Fibroblast of lung (primary cell): ENCODE data around the gene ZP4. TPM values are rescaled to one million over a fixed set of nuclear protein-coding genes. Genes with fewer than 3 reads are reported as not detected.

ENCODE experiments used
- DNase-seq, 2 donors: peaks; one replicate each; pipeline versions ENCODE4 v3.0.0 to v3.0.0-alpha.2; 2010; ENCODE audit warnings: low read depth in 2 of 2
- H2AFZ ChIP-seq: 2 replicates; pipeline ENCODE4 v1.5.1; 2012; ENCODE audit warnings: low read length, control low read depth, inconsistent platforms
- H3K27ac ChIP-seq: 2 replicates; pipeline ENCODE4 v1.5.1; 2011; ENCODE audit warnings: low read length, control low read depth; ENCODE audit not compliant: insufficient read depth
- H3K27me3 ChIP-seq: 2 replicates; pipeline ENCODE4 v1.5.1; 2011; ENCODE audit warnings: mild to moderate bottlenecking, low read length; ENCODE audit not compliant: control insufficient read depth, insufficient read depth
- H3K36me3 ChIP-seq: 2 replicates; pipeline ENCODE4 v1.5.1; 2011; ENCODE audit warnings: low read length; ENCODE audit not compliant: control insufficient read depth, insufficient read depth
- H3K4me1 ChIP-seq: 2 replicates; pipeline ENCODE4 v1.5.1; 2011; ENCODE audit warnings: low read length; ENCODE audit not compliant: control insufficient read depth, insufficient read depth; ENCODE audit errors: extremely low read depth
- H3K4me2 ChIP-seq: 2 replicates; pipeline ENCODE4 v1.5.1; 2011; ENCODE audit warnings: low read length, control low read depth; ENCODE audit not compliant: insufficient read depth; ENCODE audit errors: extremely low read depth
- H3K4me3 ChIP-seq, 4 experiments: fragments of 200-600 bp in 1 of 4; sonication (generic) in 1 of 4; replicated peaks in 1 of 4; 2 replicates each; pipeline ENCODE4 v1.5.1; 2011 to 2016; ENCODE audit warnings: low read length in 4 of 4, low read depth in 3 of 4, mild to moderate bottlenecking in 3 of 4, control low read depth in 2 of 4, inconsistent platforms in 1 of 4, mixed read lengths in 1 of 4; ENCODE audit not compliant: insufficient read depth in 1 of 4; ENCODE audit errors: control extremely low read depth in 1 of 4
- H3K79me2 ChIP-seq: 2 replicates; pipeline ENCODE4 v1.5.1; 2012; ENCODE audit warnings: mild to moderate bottlenecking, low read length, inconsistent platforms; ENCODE audit not compliant: control insufficient read depth, insufficient read depth
- H3K9ac ChIP-seq: 2 replicates; pipeline ENCODE4 v1.5.1; 2011; ENCODE audit warnings: mild to moderate bottlenecking, low read length, control low read depth; ENCODE audit not compliant: insufficient read depth
- H3K9me3 ChIP-seq: 2 replicates; pipeline ENCODE4 v1.5.1; 2012; ENCODE audit warnings: low read depth, low read length; ENCODE audit not compliant: control insufficient read depth, insufficient read depth
- H4K20me1 ChIP-seq: 2 replicates; pipeline ENCODE4 v1.5.1; 2011; ENCODE audit warnings: low read length; ENCODE audit not compliant: control insufficient read depth, insufficient read depth; ENCODE audit errors: extremely low read depth
- CTCF ChIP-seq, 2 donors: IDR thresholded peaks in 1 of 2; conservative IDR thresholded peaks in 1 of 2; 1 replicate in 1 of 2; 2 replicates in 1 of 2; pipeline ENCODE4 v1.5.1; 2011 to 2012; ENCODE audit warnings: low read length in 2 of 2, control low read depth in 1 of 2, inconsistent platforms in 1 of 2, low read depth in 1 of 2, mild to moderate bottlenecking in 1 of 2
- EZH2 ChIP-seq: IDR thresholded peaks from 2 replicates; pipeline ENCODE4 v1.5.1; 2012; ENCODE audit warnings: low read length, control low read depth, mild to moderate bottlenecking; ENCODE audit errors: missing control alignments
- polyA plus RNA-seq, 2 donors: library from polyadenylated mRNA; depleted of rRNA in 1 of 2; stranded (reverse) in 1 of 2; unstranded in 1 of 2; fragments of >200 nt; gene quantifications; 2 replicates each; pipeline ENCODE4 v1.2.1, GENCODE V29; 2011 to 2012; ENCODE audit warnings: missing spikeins in 1 of 2
- total RNA-seq: library from RNA; depleted of rRNA; stranded (reverse); fragments of >200 nt; gene quantifications from 2 replicates; pipeline ENCODE4 v1.2.1, GENCODE V29; 2014

Gene ZP4
- total and polyA plus RNA-seq, 2 donors (not counting 1 experiment from before 2014, with no cell fraction given), result not detected

- Histone ChIP-seq H3K79me2 (no peaks in the 10 kb centered on the region), H2AFZ (no peak overlapping the region), H3K27ac (no peak overlapping the region), H4K20me1 (no peaks in the 10 kb centered on the region), H3K9ac (no peak overlapping the region), H3K36me3 (no peaks in the 10 kb centered on the region), H3K4me2 (no peak overlapping the region), H3K4me1 (no peaks in the 10 kb centered on the region), H3K9me3 (no peaks in the 10 kb centered on the region), H3K27me3 (no peaks in the 10 kb centered on the region), H3K4me3 (no peak overlapping the region)
- no peak for DNase-seq
- TF ChIP-seq EZH2 (no peak), CTCF (conservative IDR thresholded peaks at IDR 0.05 in 1 of 2, IDR thresholded peaks at IDR 0.05 in 1 of 2; ENCODE audit: low read depth in 1 of 2, low read length in 2 of 2) (no peak)
Observed at GRCh38 chr1:237910834-237911233, 20.1 kb upstream of the ZP4 start.

DNA sequence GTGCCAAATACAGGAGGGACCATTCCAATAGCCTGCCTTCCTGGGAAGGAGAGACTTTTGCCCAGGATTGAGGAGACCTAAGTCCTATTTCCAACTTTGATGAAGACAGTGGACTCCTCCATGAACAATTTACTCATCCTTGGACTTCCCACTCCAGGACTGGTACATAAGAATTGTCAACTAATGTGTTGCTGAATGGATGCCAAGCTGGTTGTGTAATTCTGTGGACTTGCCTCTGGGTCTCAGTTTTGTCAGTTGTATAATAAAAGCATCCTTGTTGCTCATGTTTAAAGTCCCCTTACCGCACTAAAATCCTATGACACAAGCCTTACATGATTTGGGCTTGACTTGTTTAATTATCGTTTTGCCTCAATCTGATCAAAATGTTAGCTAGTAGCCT, 13.2 kb upstream of the ZP4 start:
- no peak overlapping the region for H3K9ac ChIP-seq
- no peaks in the 10 kb centered on the region for H3K79me2 ChIP-seq
- H2AFZ ChIP-seq, result no peak overlapping the region
- no peak overlapping the region for H3K27ac ChIP-seq
- H3K36me3 ChIP-seq, result no peaks in the 10 kb centered on the region
- no peak for DNase-seq
- no peaks in the 10 kb centered on the region for H4K20me1 ChIP-seq
- H3K9me3 ChIP-seq, result no peaks in the 10 kb centered on the region
- H3K27me3 ChIP-seq, result no peaks in the 10 kb centered on the region
- TF ChIP-seq EZH2 (no peak), CTCF (conservative IDR thresholded peaks at IDR 0.05 in 1 of 2, IDR thresholded peaks at IDR 0.05 in 1 of 2; ENCODE audit: low read depth in 1 of 2, low read length in 2 of 2) (no peak)
- no peak overlapping the region for H3K4me3 ChIP-seq
- no peak overlapping the region for H3K4me2 ChIP-seq
- H3K4me1 ChIP-seq, result no peaks in the 10 kb centered on the region

- no peak overlapping the region for H3K4me2 ChIP-seq
- no peak for TF ChIP-seq CTCF (conservative IDR thresholded peaks at IDR 0.05 in 1 of 2, IDR thresholded peaks at IDR 0.05 in 1 of 2; ENCODE audit: low read depth in 1 of 2, low read length in 2 of 2)
- TF ChIP-seq EZH2, result no peak
- H3K4me3 ChIP-seq, result no peak overlapping the region
- no peaks in the 10 kb centered on the region for H3K9me3 ChIP-seq
- H3K9ac ChIP-seq, result no peak overlapping the region
- no peaks in the 10 kb centered on the region for H3K79me2 ChIP-seq
- H4K20me1 ChIP-seq, result no peaks in the 10 kb centered on the region
- H3K27ac ChIP-seq, result no peak overlapping the region
- no peaks in the 10 kb centered on the region for H3K36me3 ChIP-seq
- H3K4me1 ChIP-seq, result no peaks in the 10 kb centered on the region
- H3K27me3 ChIP-seq, result no peaks in the 10 kb centered on the region
- H2AFZ ChIP-seq, result no peak overlapping the region
- DNase-seq, result no peak
Observed at GRCh38 chr1:237902960-237903743, 12.4 kb upstream of the ZP4 start.
